EL (cell line): ENCODE data around the gene NFIA.

Experiments
- DNase-seq: peaks from one replicate; pipeline ENCODE4 v3.0.0-alpha.2; 2016

NFIA gene

DNA sequence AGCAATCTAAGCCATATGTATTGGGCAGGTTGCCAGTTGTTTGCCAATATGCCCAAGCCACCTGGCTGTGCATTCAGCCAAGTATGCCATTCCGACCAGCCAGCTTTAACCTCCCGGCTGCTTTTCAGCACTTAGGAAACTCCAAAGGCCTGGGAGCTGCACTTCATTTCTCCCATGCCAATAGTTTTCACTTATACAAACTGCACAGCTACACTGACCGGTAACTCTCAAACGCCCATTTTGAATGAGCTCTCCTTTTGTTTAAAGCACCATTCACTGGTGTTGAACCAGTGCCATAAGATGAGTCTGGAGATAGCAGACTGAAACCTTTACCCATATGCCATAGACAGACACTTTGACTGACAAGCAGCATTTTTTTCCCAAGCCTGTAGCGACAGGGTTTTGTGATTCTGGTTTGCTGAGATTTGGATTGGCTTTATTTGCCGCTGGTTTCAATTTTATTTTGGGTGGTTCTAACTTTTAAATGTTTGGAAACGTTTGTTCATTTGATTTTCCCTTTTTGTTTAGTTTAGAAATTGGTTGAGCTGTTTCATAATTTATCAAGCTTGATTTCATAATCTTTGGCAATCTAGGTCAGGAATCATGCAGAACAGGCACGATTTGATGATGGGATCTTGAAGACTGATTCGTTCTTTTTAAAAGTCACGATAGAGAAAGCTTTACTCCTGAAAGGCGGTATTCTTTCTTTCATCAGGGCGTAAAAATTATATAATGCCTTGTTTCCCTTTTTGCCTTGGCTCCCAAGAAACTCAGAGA, 144.6 kb downstream of the NFIA start:
- DNase-seq = no peak

GRCh38 chr1:61227857-61228550, 145.6 kb downstream of the NFIA start:
- no peak for DNase-seq

DNA sequence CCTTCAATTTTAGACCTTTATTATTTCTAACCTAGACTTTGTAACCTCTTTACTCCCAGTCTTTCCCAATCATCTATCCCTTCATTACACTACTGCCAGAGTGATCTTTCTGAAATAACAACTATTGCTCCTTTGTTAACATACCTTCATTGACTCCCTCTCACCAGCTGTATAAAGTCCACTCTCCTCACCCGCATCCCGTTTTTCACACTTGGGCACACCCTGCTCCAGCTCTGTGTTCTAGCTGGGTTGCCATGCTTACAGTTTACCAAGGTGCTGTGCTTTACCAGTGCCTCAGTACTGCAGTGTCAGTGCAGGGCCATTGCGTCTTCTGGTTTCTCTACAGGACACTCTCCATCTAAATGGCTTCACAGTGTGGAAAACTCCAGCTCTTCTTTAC, 148.2 kb downstream of the NFIA start:
- DNase-seq = no peak

- DNase-seq = no peak
Measured at GRCh38 chr1:61231795-61232194, 149.4 kb downstream of the NFIA start.

- DNase-seq = no peak
Measured at GRCh38 chr1:61233121-61233660, 150.8 kb downstream of the NFIA start.

- DNase-seq = no peak
Measured at GRCh38 chr1:61234587-61234919, 152.2 kb downstream of the NFIA start.

DNA sequence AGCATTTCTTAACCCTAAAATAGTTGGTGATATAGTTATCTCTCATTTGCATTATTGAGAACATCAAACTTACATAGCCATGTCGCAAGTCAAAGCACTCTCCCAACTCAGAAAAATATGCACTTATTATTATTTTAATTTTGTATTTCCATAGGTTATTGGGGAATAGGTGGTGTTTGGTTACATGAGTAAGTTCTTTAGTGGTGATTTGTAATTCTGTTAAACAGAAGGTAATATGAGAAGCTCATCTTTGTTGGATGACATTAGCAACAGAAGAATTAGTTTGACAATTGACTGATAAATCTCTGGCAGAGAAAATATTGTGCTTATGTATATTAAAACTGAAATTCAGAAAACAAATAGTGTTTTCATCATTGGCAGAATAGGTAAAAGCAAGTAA, 154.8 kb downstream of the NFIA start:
- no peak for DNase-seq

GRCh38 chr1:61237659-61238358, 155.4 kb downstream of the NFIA start:
- DNase-seq = no peak

DNA sequence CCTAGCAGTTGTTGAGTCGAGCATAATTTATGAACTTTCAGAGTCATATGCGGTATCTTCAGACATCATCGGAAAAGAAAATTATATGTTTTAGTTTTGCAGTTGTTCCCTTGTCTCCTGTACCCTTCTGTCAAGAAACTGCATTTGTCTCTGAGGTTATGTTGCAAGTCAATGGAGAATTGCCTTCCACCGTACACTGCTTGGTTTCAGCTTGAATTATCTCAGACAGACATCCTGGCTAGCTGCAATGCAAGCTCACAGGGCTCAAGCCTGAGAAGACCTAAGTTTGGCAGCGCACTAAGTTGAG, 156.0 kb downstream of the NFIA start:
- DNase-seq = no peak

DNA sequence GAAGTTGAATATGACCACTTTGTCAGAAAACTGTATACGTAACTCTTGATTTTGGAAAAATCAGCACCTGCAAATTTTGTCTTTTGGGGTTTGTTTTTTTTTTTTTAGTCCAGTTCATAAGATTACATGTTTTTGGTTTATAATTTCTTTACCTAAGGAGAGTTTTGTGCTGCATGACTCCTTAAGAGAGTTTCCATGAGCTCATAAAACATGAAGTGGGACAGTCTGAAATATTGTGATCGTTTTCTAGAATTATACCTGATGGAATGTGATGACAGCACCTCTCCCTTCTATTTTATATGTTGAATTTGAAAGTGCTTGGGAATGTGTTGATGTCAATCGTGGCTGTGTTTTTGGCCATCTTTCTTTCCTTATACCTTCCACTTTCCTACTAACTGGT, 158.5 kb downstream of the NFIA start:
- DNase-seq = no peak

- no peak for DNase-seq
Measured at GRCh38 chr1:61241411-61241838, 159.1 kb downstream of the NFIA start.

- DNase-seq = no peak
Measured at GRCh38 chr1:61241973-61242381, 159.6 kb downstream of the NFIA start.

DNA sequence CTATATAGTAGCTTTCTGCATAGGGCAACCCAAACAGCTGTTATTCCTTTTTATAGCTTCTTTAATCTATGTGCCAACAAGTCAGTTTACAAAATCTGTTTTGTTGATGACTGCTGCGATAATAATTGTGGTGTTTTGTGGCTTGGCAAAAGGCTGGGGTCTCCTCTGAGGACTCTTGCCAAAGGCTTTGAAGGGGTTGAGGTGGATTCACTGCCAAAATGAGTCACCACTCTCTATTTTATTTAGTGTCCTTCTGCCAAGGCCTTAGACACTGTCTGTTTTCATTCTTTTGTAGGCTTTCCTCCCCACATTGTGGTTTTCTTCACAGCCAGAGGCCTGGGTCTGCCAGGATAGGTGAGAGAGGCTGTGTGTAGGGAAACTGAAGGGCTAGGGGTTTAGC, 161.8 kb downstream of the NFIA start:
- DNase-seq = peak; percentile 7

DNA sequence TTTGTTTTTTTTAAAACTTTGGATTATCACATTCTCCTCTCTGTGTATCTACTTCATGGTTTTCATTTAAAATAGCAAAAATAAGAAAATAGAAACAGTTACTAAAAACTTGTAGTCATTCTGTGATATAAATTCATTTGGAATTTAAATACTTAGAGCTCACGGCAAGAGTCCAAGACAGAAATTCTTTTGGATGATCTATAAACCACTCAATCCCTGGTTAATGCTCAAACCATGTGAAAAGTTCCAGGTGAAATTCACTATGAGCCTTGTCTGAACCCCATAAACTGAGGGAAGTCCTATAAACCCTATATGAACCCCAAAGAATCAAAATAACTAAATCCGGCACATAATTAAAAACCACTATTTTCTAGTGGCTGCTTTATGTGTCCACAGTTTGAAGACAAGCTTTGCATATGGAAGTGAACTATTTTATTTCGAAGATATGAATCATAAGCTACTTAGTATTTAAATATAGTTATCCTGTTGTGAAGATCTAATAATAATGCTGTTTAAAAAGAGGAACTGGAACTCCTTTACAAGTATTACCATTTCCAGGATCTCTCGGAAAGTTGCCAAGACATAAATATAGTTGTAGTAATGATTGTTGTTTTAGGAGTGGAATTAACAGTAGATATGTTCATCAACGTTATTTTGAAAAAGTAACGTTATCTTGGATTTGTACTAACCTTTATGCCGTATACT, 163.5 kb downstream of the NFIA start:
- DNase-seq = no peak

- no peak for DNase-seq
Measured at GRCh38 chr1:61247051-61247825, 164.9 kb downstream of the NFIA start.

- DNase-seq = no peak
Measured at GRCh38 chr1:61247881-61248752, 165.8 kb downstream of the NFIA start.

GRCh38 chr1:61250933-61251332, 168.6 kb downstream of the NFIA start:
- no peak for DNase-seq

GRCh38 chr1:61253059-61253735, 170.8 kb downstream of the NFIA start:
- peak; percentile 15 for DNase-seq

DNA sequence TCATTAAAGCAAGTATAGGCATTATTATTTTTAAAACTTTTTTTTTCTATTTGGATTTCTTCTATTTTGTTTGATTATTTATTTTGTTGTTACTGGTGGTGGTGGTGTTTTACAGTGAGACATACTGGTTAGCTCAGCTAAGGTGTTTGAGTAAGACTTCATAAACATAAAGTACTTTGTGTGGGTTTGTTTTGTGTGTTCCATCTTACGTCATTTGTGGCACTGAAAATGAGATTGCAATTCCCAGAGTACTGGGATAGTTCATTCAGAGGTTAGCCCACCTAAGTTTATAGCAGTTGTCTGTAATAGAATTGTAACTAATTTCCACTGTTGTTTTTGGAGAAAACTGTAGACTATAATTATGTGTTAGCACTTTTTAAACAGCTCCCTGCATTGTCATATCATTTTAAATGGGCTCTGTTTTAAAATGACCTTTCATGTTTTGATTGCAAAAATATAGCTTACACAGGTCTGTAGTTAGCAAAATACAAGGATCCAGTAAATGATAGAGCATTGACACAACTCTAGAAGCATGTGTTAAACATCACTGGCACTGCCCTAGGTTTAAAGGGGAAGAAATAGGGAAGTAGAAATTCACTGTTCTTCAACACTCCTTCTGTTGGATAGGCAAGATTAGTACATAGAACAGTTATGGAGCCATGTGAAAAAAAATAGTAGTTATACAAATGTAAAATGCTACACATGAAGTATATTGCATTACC, 171.7 kb downstream of the NFIA start:
- no peak for DNase-seq
